A549 (cell line): Measurements from ENCODE around the gene KIF21B. TPM values are rescaled to one million over a fixed set of nuclear protein-coding genes. Genes with fewer than 3 reads are reported as not detected.

Source experiments
- ATAC-seq, 2 experiments: fragments of 200-7000 bp in 1 of 2; fragments of >200 bp in 1 of 2; cut with Nextera tagmentation in 1 of 2; cut with Tn5 transposase in 1 of 2; 3 replicates each; pipeline versions ENCODE4 v1.8.0 to v1.9.1; 2018 to 2020; ENCODE audit warnings: mild to moderate bottlenecking in 1 of 2, moderate library complexity in 1 of 2
- CTCF ChIA-PET: fragments of 300-600 bp; sonication (Branson Sonifier 250); formaldehyde crosslinking; extraction: SDS; loops from one replicate; lab custom pipeline; 2021; ENCODE audit warnings: antibody characterized with exemption, inconsistent platforms; lab: Yijun Ruan, JAX
- POLR2A ChIA-PET: fragments of 350-600 bp; formaldehyde crosslinking; extraction: SDS; loops from one replicate; lab custom pipeline; 2021; ENCODE audit warnings: antibody characterized with exemption, inconsistent platforms; lab: Yijun Ruan, JAX
- DNase-seq, 2 experiments: peaks; one replicate each; pipeline versions ENCODE4 v3.0.0 to v3.0.0-alpha.2; 2011 to 2016; ENCODE audit warnings: low read depth in 1 of 2, low spot score in 1 of 2
- FAIRE-seq: peaks from 2 replicates; lab custom pipeline; 2011; peaks lifted over from hg19 to GRCh38; lab: Jason Lieb, UNC
- H3K27ac ChIP-seq, 2 experiments: fragments of >200 bp; sonication (Bioruptor Twin); formaldehyde crosslinking; 3 replicates each; pipeline ENCODE4 v1.5.1; 2016 to 2017
- H3K4me1 ChIP-seq: fragments of >200 bp; sonication (Bioruptor Twin); formaldehyde crosslinking; 3 replicates; pipeline ENCODE4 v1.6.1; 2016
- H3K4me2 ChIP-seq: fragments of >200 bp; sonication (Bioruptor Twin); formaldehyde crosslinking; 3 replicates; pipeline ENCODE4 v1.6.1; 2016
- H3K4me3 ChIP-seq: fragments of >200 bp; sonication (Bioruptor Twin); formaldehyde crosslinking; 3 replicates; pipeline ENCODE4 v1.5.1; 2016
- H3K9me3 ChIP-seq: fragments of >200 bp; sonication (Bioruptor Twin); formaldehyde crosslinking; 3 replicates; pipeline ENCODE4 v1.6.1; 2016
- BCL3 ChIP-seq: fragments of >200 bp; sonication (Bioruptor Twin); formaldehyde crosslinking; IDR thresholded peaks from 3 replicates; pipeline ENCODE4 v1.6.1; 2016
- BHLHE40 ChIP-seq: IDR thresholded peaks from 2 replicates; pipeline ENCODE4 v1.6.1; 2012; ENCODE audit warnings: low read depth, low read length, inconsistent platforms
- CHD2 ChIP-seq: fragments of 150-350 bp; IDR thresholded peaks from 2 replicates; pipeline ENCODE4 v1.6.1; 2014; ENCODE audit warnings: low read length; ENCODE audit not compliant: partially characterized antibody
- CHD4 ChIP-seq: fragments of 200-600 bp; sonication (generic); IDR thresholded peaks from 2 replicates; pipeline ENCODE4 v1.6.1; 2016; ENCODE audit warnings: antibody characterized with exemption, mild to moderate bottlenecking, borderline replicate concordance
- ESRRA ChIP-seq: fragments of 150-350 bp; IDR thresholded peaks from 2 replicates; pipeline ENCODE4 v1.6.1; 2014; ENCODE audit warnings: mild to moderate bottlenecking, low read length, borderline replicate concordance
- FOSL2 ChIP-seq, 2 experiments: fragments of 450-650 bp in 1 of 2; fragments of >200 bp in 1 of 2; sonication (Bioruptor Twin) in 1 of 2; formaldehyde crosslinking; IDR thresholded peaks; 2 replicates each; pipeline versions ENCODE4 v1.5.0 to v1.6.1; 2016 to 2020; ENCODE audit warnings: mild to moderate bottlenecking in 1 of 2, moderate library complexity in 1 of 2
- HDAC2 ChIP-seq: fragments of 200-600 bp; sonication (generic); IDR thresholded peaks from 2 replicates; pipeline ENCODE4 v1.6.1; 2016
- HOXB5 ChIP-seq: fragments of 250-450 bp; sonication (Bioruptor Pico); IDR thresholded peaks from 2 replicates; pipeline ENCODE4 v1.5.0; 2020; ENCODE audit warnings: mild to moderate bottlenecking, moderate library complexity
- JUNB ChIP-seq: fragments of >200 bp; sonication (Bioruptor Twin); formaldehyde crosslinking; IDR thresholded peaks from 2 replicates; pipeline ENCODE4 v1.6.1; 2016
- KDM5A ChIP-seq: fragments of 200-600 bp; sonication (generic); IDR thresholded peaks from 2 replicates; pipeline ENCODE4 v1.6.1; 2016; ENCODE audit warnings: antibody characterized with exemption, mild to moderate bottlenecking
- MAZ ChIP-seq: fragments of 150-350 bp; IDR thresholded peaks from 2 replicates; pipeline ENCODE4 v1.6.1; 2014; ENCODE audit warnings: antibody characterized with exemption, low read depth, low read length, borderline replicate concordance
- NFE2L2 ChIP-seq: fragments of 150-350 bp; conservative IDR thresholded peaks from 2 replicates; pipeline ENCODE4 v1.6.1; 2014; ENCODE audit warnings: low read length
- RNF2 ChIP-seq: fragments of 200-600 bp; sonication (generic); IDR thresholded peaks from 2 replicates; pipeline ENCODE4 v1.6.1; 2016; ENCODE audit warnings: low read depth, mild to moderate bottlenecking, antibody characterized with exemption, moderate library complexity, borderline replicate concordance
- SMC3 ChIP-seq: fragments of >200 bp; sonication (Bioruptor Twin); formaldehyde crosslinking; IDR thresholded peaks from 3 replicates; pipeline ENCODE4 v1.6.1; 2018; ENCODE audit warnings: inconsistent platforms
- TFCP2L1 ChIP-seq: fragments of 250-450 bp; sonication (Bioruptor Pico); IDR thresholded peaks from 2 replicates; pipeline ENCODE4 v1.5.0; 2021; ENCODE audit warnings: mild to moderate bottlenecking
- ZFP36 ChIP-seq: fragments of 450-650 bp; IDR thresholded peaks from 2 replicates; pipeline ENCODE4 v1.6.1; 2014; ENCODE audit warnings: borderline replicate concordance; ENCODE audit not compliant: partially characterized antibody
- WGBS: methylation state at CpG from one replicate; pipeline ENCODE4 v1.1.6; 2017; ENCODE audit errors: missing lambda C conversion rate; 5-methylcytosine and 5-hydroxymethylcytosine counted together
- polyA plus RNA-seq, 4 experiments: library from polyadenylated mRNA; depleted of rRNA in 3 of 4; stranded (reverse); fragments of >200 nt; fragmentation: RNase III in 1 of 4; extraction: RNeasy Plus Mini Kit Qiagen cat#74134 plus additional on column Dnase treatment in 1 of 4; gene quantifications; 2 replicates in 3 of 4; 3 replicates in 1 of 4; pipeline ENCODE4 v1.2.3, GENCODE V29; 2011 to 2017
- TF ChIP-seq, protein P1 (sequence below): fragments of 250-450 bp; sonication (Bioruptor Pico); IDR thresholded peaks from 2 replicates; pipeline ENCODE4 v1.5.0; 2021; ENCODE audit warnings: mild to moderate bottlenecking, moderate library complexity, borderline replicate concordance
- TF ChIP-seq, protein P2 (sequence below): fragments of 200-600 bp; sonication (generic); IDR thresholded peaks from 2 replicates; pipeline ENCODE4 v1.6.1; 2016; ENCODE audit warnings: antibody characterized with exemption, mild to moderate bottlenecking, moderate library complexity
- TF ChIP-seq, protein P3 (sequence below): IDR thresholded peaks from 2 replicates; pipeline ENCODE4 v1.6.1; 2012
- TF ChIP-seq, protein P4 (sequence below): fragments of 450-650 bp; IDR thresholded peaks from 2 replicates; pipeline ENCODE4 v1.6.1; 2014; ENCODE audit warnings: antibody characterized with exemption

The KIF21B gene
- polyA plus RNA-seq, 2 of the 4 experiments (the other 2 are of a cell fraction) = 1.4 to 3.8 TPM

DNA sequence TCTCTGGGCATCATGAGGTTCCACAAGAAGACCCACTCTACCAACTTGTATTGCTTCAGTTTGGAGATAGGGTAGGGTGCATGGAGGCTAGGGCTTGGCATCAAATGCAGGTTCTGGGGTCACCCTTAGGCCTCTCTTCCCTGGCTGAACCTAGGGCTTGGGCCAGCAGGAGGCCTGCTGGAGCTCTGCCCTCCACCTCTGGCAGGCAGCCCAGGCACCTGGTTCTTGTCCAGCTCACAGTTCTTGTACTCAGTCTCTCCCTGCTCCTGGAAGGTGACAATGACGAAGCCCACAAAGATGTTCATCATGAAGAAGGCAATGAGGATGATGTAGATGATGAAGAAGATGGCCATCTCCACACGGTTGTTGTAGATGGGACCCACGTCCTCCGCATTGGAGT is 37.5 kb upstream of the KIF21B start:
- DNase-seq = no peak
- no peak for TF ChIP-seq HOXB5 (CRISPR knock-in tag)
- no peak for TF ChIP-seq TFCP2L1 (CRISPR knock-in tag)
- no peak for TF ChIP-seq HDAC2
- TF ChIP-seq, protein P1, sequence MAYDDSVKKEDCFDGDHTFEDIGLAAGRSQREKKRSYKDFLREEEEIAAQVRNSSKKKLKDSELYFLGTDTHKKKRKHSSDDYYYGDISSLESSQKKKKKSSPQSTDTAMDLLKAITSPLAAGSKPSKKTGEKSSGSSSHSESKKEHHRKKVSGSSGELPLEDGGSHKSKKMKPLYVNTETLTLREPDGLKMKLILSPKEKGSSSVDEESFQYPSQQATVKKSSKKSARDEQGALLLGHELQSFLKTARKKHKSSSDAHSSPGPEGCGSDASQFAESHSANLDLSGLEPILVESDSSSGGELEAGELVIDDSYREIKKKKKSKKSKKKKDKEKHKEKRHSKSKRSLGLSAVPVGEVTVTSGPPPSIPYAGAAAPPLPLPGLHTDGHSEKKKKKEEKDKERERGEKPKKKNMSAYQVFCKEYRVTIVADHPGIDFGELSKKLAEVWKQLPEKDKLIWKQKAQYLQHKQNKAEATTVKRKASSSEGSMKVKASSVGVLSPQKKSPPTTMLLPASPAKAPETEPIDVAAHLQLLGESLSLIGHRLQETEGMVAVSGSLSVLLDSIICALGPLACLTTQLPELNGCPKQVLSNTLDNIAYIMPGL (CRISPR knock-in tag) = no peak
- TF ChIP-seq KDM5A = no peak
- TF ChIP-seq SMC3 = no peak
- TF ChIP-seq, protein P2, sequence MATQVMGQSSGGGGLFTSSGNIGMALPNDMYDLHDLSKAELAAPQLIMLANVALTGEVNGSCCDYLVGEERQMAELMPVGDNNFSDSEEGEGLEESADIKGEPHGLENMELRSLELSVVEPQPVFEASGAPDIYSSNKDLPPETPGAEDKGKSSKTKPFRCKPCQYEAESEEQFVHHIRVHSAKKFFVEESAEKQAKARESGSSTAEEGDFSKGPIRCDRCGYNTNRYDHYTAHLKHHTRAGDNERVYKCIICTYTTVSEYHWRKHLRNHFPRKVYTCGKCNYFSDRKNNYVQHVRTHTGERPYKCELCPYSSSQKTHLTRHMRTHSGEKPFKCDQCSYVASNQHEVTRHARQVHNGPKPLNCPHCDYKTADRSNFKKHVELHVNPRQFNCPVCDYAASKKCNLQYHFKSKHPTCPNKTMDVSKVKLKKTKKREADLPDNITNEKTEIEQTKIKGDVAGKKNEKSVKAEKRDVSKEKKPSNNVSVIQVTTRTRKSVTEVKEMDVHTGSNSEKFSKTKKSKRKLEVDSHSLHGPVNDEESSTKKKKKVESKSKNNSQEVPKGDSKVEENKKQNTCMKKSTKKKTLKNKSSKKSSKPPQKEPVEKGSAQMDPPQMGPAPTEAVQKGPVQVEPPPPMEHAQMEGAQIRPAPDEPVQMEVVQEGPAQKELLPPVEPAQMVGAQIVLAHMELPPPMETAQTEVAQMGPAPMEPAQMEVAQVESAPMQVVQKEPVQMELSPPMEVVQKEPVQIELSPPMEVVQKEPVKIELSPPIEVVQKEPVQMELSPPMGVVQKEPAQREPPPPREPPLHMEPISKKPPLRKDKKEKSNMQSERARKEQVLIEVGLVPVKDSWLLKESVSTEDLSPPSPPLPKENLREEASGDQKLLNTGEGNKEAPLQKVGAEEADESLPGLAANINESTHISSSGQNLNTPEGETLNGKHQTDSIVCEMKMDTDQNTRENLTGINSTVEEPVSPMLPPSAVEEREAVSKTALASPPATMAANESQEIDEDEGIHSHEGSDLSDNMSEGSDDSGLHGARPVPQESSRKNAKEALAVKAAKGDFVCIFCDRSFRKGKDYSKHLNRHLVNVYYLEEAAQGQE = no peak
- TF ChIP-seq, protein P3, sequence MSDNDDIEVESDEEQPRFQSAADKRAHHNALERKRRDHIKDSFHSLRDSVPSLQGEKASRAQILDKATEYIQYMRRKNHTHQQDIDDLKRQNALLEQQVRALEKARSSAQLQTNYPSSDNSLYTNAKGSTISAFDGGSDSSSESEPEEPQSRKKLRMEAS = no peak
- TF ChIP-seq CHD4 = no peak
- TF ChIP-seq, protein P4, sequence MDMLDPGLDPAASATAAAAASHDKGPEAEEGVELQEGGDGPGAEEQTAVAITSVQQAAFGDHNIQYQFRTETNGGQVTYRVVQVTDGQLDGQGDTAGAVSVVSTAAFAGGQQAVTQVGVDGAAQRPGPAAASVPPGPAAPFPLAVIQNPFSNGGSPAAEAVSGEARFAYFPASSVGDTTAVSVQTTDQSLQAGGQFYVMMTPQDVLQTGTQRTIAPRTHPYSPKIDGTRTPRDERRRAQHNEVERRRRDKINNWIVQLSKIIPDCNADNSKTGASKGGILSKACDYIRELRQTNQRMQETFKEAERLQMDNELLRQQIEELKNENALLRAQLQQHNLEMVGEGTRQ = no peak
- no peak for TF ChIP-seq BHLHE40
- no peak for TF ChIP-seq CHD2
- no peak for TF ChIP-seq NFE2L2
- TF ChIP-seq ZFP36 = no peak
- no peak for TF ChIP-seq BCL3
- TF ChIP-seq FOSL2 (IDR thresholded peaks at IDR 0.05) = no peak
- TF ChIP-seq FOSL2 (CRISPR knock-in tag; IDR thresholded peaks at IDR 0.05) = no peak
- TF ChIP-seq RNF2 = no peak
- TF ChIP-seq ESRRA = no peak
- TF ChIP-seq JUNB = no peak
- TF ChIP-seq MAZ = no peak
- FAIRE-seq = no peak
- no peak for ATAC-seq
- no peaks in the 10 kb centered on the region for H3K9me3 ChIP-seq
- ChIA-PET CTCF (interaction anchor here (1.1 kb wide), 1 partner anchor 17 kb away, joined by 3 read pairs; no protein-coding TSS in a partner anchor), POLR2A (no interaction called here)
- H3K27ac ChIP-seq = no peak overlapping the region
- H3K4me3 ChIP-seq = no peak overlapping the region
- WGBS = 88% methylated on average over 4 of the region's 4 CpGs
- H3K4me1 ChIP-seq = 0 out of 3 replicates have a peak, but pooled peaks cover 4% of the 10 kb centered on the region
- H3K4me2 ChIP-seq = no peak overlapping the region
